Endothelial cell of umbilical vein (primary cell): ENCODE measurements around the gene FBL.

Experiments used
- CTCF ChIP-seq, 2 donors: IDR thresholded peaks; 1 replicate in 1 of 2; 2 replicates in 1 of 2; pipeline ENCODE4 v1.5.1; 2011; ENCODE audit warnings: low read length in 2 of 2, mild to moderate bottlenecking in 2 of 2, moderate library complexity in 2 of 2, control low read depth in 1 of 2, inconsistent platforms in 1 of 2, low read depth in 1 of 2; ENCODE audit not compliant: insufficient read depth in 1 of 2; ENCODE audit errors: extremely low read depth in 1 of 2
- EZH2 ChIP-seq: IDR thresholded peaks from 2 replicates; pipeline ENCODE4 v1.6.1; 2012; ENCODE audit warnings: borderline replicate concordance, low read depth, mild to moderate bottlenecking, moderate library complexity, low read length, inconsistent platforms; ENCODE audit not compliant: severe bottlenecking
- FOS ChIP-seq: IDR thresholded peaks from 2 replicates; pipeline ENCODE4 v1.6.1; 2011; ENCODE audit warnings: mild to moderate bottlenecking, low read length, moderate library complexity, borderline replicate concordance; ENCODE audit not compliant: insufficient read depth
- MYC ChIP-seq: IDR thresholded peaks from one replicate; pipeline ENCODE4 v1.6.1; 2011; ENCODE audit warnings: mild to moderate bottlenecking, low read depth, low read length
- POLR2A ChIP-seq: IDR thresholded peaks from 2 replicates; pipeline ENCODE4 v1.6.1; 2012; ENCODE audit warnings: low read depth, mild to moderate bottlenecking, control low read depth, low read length
- TF ChIP-seq, protein P1 (sequence below): IDR thresholded peaks from 2 replicates; pipeline ENCODE4 v1.6.1; 2011; ENCODE audit not compliant: insufficient read depth, insufficient read length

GRCh38 chr19:39796000-39796498 is 50.1 kb downstream of the FBL start:
- TF ChIP-seq CTCF (IDR thresholded peaks at IDR 0.05; ENCODE audit: extremely low read depth in 1 of 2, insufficient read depth in 1 of 2, low read depth in 1 of 2, low read length in 2 of 2) (no peak), POLR2A (no peak), EZH2 (no peak), FOS (no peak), MYC (no peak)
- TF ChIP-seq, protein P1, sequence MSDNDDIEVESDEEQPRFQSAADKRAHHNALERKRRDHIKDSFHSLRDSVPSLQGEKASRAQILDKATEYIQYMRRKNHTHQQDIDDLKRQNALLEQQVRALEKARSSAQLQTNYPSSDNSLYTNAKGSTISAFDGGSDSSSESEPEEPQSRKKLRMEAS: no peak
